Measurements from ENCODE around the gene ARHGAP42.
"Not testable (repeated sequence)": the region's sequence is repeated elsewhere in the genome, so short reads cannot be mapped to it uniquely, and the experiment has no call there.

Gene ARHGAP42

DNA sequence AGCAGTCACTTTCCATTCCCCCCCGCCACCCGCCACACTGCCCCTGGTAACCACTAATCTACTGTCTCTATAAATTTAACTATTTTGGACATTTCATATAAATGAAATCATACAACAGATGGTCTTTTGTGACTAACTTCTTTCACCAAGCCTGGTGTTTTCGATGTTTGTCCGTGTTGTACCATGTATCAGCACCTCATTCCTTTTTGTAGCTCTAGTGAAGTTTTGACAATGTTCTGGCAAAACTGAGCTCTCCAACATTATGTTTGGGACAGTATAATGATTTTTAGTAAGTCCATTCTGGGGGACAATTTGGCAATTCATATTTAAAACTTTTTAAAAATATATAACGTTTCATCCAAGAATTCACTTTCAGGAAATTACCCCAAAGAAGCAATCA, 45.6 kb upstream of the ARHGAP42 start:
- POLR2A ChIA-PET: no interaction called here
- TF ChIP-seq, protein P1, sequence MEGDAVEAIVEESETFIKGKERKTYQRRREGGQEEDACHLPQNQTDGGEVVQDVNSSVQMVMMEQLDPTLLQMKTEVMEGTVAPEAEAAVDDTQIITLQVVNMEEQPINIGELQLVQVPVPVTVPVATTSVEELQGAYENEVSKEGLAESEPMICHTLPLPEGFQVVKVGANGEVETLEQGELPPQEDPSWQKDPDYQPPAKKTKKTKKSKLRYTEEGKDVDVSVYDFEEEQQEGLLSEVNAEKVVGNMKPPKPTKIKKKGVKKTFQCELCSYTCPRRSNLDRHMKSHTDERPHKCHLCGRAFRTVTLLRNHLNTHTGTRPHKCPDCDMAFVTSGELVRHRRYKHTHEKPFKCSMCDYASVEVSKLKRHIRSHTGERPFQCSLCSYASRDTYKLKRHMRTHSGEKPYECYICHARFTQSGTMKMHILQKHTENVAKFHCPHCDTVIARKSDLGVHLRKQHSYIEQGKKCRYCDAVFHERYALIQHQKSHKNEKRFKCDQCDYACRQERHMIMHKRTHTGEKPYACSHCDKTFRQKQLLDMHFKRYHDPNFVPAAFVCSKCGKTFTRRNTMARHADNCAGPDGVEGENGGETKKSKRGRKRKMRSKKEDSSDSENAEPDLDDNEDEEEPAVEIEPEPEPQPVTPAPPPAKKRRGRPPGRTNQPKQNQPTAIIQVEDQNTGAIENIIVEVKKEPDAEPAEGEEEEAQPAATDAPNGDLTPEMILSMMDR (IDR thresholded peaks at IDR 0.05; ENCODE audit: control extremely low read depth, extremely low read depth, low read depth, missing control alignments): no peak
- no peak for DNase-seq (ENCODE audit: extremely low spot score)
- CTCF ChIA-PET: interaction anchor here (1.7 kb wide), 1 partner anchor 12 kb away, joined by 4 read pairs; no protein-coding TSS in a partner anchor

DNA sequence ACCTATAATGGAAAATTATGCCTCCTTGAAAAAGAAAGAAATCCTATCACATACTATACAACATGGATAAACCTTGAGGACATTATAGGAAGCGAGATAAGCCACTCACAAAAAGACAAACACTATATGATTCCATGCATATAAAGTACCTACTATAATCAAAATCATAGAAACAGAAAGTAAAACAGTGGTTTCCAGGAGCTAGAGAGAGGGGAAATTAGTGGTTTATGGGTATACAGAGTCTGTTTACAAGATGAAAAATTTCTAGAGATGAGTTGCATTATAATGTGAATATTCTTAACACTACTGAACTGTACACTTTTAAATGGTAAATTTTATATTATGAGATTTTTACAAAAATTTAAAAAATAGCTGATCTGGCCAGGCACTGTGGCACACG, 40.5 kb upstream of the ARHGAP42 start:
- DNase-seq (ENCODE audit: extremely low spot score): no peak
- ChIA-PET CTCF (no interaction called here), POLR2A (no interaction called here)
- TF ChIP-seq, protein P1 (IDR thresholded peaks at IDR 0.05; ENCODE audit: control extremely low read depth, extremely low read depth, low read depth, missing control alignments): no peak

DNA sequence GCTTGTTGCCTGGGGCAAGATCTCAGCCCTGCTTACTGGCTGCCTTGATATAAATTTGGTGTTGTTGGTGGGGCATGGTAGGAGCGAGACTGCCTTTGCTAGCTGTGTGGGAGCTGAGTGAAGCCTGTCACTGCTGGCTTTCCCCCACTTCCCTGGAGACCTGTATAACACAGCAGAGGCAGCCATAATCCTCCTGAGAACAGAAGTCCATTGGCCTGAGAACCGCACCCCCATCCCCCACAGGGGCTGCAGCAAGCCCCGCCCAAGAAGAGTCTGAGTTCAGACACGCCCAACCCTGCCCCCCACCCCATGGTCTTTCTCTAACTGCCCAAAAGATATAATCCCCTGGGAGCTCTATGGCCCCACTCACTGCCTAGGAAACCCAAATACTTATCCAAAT, 39.2 kb upstream of the ARHGAP42 start:
- DNase-seq (ENCODE audit: extremely low spot score): no peak
- ChIA-PET CTCF (no interaction called here), POLR2A (no interaction called here)
- TF ChIP-seq, protein P1 (IDR thresholded peaks at IDR 0.05; ENCODE audit: control extremely low read depth, extremely low read depth, low read depth, missing control alignments): no peak

DNA sequence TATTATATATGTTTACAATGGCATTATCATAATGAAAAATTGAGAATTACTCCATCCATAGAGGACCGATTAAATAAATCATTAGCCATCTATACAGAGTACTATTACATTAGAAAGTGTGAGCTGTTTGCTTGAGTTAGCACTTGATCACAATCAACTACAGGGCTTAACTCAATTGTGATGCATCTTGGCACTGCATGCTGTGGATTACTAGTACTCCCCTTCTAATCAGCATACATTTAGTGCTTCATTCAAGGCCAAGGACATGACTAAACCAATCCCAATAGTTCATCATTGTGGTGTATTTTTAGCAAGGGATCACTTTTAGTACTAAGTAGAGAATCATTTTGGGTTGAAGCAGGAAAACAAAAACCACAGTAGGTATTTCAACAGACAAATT, 23.5 kb upstream of the ARHGAP42 start:
- POLR2A ChIA-PET: no interaction called here
- no peak for DNase-seq (ENCODE audit: extremely low spot score)
- TF ChIP-seq, protein P1 (IDR thresholded peaks at IDR 0.05; ENCODE audit: control extremely low read depth, extremely low read depth, low read depth, missing control alignments): no peak
- CTCF ChIA-PET: interaction anchor here (1.2 to 1.6 kb wide), 2 partner anchors 14 to 16 kb away, joined by 3 to 6 read pairs; no protein-coding TSS in a partner anchor

DNA sequence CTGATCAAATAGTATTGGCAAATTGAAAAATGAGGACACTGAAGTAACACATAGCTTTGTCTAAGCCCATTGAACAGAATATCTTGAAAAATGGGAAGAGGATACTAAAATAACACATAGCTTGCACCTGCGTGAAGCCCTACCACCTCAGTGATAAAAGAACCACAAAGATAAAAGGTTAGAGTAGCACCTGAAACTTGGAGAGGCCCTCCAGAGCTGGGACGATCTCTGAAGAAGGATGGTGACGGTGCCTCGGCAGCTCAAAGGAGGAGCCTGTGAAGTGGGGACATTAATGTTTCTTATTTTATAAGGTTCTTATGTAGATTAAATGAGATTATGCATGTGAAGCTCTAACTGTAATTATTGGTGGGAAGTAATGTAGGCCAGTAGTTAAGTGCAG, 23.1 kb upstream of the ARHGAP42 start:
- ChIA-PET CTCF (interaction anchor here (1.2 kb wide), 1 partner anchor 16 kb away, joined by 3 read pairs; no protein-coding TSS in a partner anchor), POLR2A (no interaction called here)
- TF ChIP-seq, protein P1 (IDR thresholded peaks at IDR 0.05; ENCODE audit: control extremely low read depth, extremely low read depth, low read depth, missing control alignments): no peak
- no peak for DNase-seq (ENCODE audit: extremely low spot score)

DNA sequence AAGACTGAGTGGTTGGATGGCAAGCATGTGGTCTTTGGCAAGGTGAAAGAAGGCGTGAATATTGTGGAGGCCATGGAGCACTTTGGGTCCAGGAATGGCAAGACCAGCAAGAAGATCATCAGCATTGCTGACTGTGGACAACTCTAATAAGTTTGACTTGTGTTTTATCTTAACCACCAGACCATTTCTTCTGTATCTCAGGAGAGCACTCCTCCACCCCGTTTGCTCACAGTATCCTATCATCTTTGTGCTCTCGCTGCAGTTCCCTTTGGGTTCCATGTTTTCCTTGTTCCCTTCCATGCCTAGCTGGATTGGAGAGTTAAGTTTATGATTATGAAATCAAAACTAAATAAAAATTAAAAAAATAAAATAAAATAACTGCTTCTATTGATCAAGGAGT, 20.3 kb upstream of the ARHGAP42 start:
- POLR2A ChIA-PET; DNase-seq (ENCODE audit: extremely low spot score); CTCF ChIA-PET: not testable (repeated sequence)

DNA sequence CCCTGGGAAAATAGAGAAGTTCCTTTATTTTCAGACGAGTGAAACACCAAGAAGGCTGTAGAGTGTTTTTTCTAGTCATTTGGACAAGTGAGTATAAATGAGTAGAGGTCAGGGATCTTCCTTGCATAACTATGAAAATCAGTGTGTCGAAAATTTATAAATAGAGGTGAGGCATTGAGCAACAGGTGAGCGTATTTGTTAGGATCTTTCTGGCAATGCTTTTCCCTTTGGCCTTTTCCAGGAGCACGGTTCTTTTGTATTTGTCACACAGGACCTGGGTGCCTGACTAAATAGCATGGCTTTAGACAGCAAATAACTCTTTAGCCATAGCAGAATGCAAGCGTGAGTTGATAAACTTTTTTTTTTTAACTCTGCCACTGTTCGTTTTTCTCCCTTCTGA, 19.6 kb upstream of the ARHGAP42 start:
- TF ChIP-seq, protein P1 (IDR thresholded peaks at IDR 0.05; ENCODE audit: control extremely low read depth, extremely low read depth, low read depth, missing control alignments): no peak
- no peak for DNase-seq (ENCODE audit: extremely low spot score)
- POLR2A ChIA-PET: no interaction called here
- CTCF ChIA-PET: no interaction called here
